SK-N-SH (cell line): ENCODE results near the gene BEX3.

Experiments used
- CTCF ChIP-seq: fragments of 200-600 bp; sonication (generic); IDR thresholded peaks from 2 replicates; pipeline ENCODE4 v1.6.1; 2017; ENCODE audit warnings: antibody characterized with exemption, mild to moderate bottlenecking, moderate library complexity
- ELF1 ChIP-seq: IDR thresholded peaks from 2 replicates; pipeline ENCODE4 v1.4.0; 2012
- EP300 ChIP-seq, 2 experiments: IDR thresholded peaks; 2 replicates each; pipeline versions ENCODE4 v1.4.0 to v1.6.1; 2012; ENCODE audit warnings: borderline replicate concordance in 1 of 2, low read depth in 1 of 2, low read length in 1 of 2
- GABPA ChIP-seq: IDR thresholded peaks from 2 replicates; pipeline ENCODE4 v1.4.0; 2012; ENCODE audit warnings: low read depth, mild to moderate bottlenecking
- JUND ChIP-seq: IDR thresholded peaks from 2 replicates; pipeline ENCODE4 v1.4.0; 2012
- MXI1 ChIP-seq: IDR thresholded peaks from 2 replicates; pipeline ENCODE4 v1.6.1; 2012; ENCODE audit warnings: mild to moderate bottlenecking, low read depth, low read length, improper control_type of control experiment
- PBX3 ChIP-seq: IDR thresholded peaks from 2 replicates; pipeline ENCODE4; 2012
- POLR2AphosphoS5 ChIP-seq: IDR thresholded peaks from 2 replicates; pipeline ENCODE4 v1.6.1; 2012; ENCODE audit warnings: low read depth, low read length
- REST ChIP-seq: IDR thresholded peaks from 2 replicates; pipeline ENCODE4 v1.6.1; 2012; ENCODE audit warnings: mild to moderate bottlenecking, low read depth, low read length, moderate library complexity
- TAF1 ChIP-seq: IDR thresholded peaks from 2 replicates; pipeline ENCODE4 v1.6.1; 2012; ENCODE audit warnings: low read depth, mild to moderate bottlenecking, low read length, moderate library complexity, borderline replicate concordance
- TEAD4 ChIP-seq: IDR thresholded peaks from 2 replicates; pipeline ENCODE4 v1.4.0; 2012; ENCODE audit warnings: mild to moderate bottlenecking, borderline replicate concordance; ENCODE audit not compliant: insufficient read depth
- TF ChIP-seq, protein P1 (sequence below): fragments of 150-350 bp; IDR thresholded peaks from 2 replicates; pipeline ENCODE4 v1.6.1; 2016; ENCODE audit warnings: mild to moderate bottlenecking, low read depth, low read length
- TF ChIP-seq, protein P2 (sequence below): IDR thresholded peaks from 2 replicates; pipeline ENCODE4 v1.4.0; 2012; ENCODE audit warnings: low read depth
- TF ChIP-seq, protein P3 (sequence below): fragments of 150-350 bp; IDR thresholded peaks from 2 replicates; pipeline ENCODE4 v1.6.1; 2017; ENCODE audit warnings: antibody characterized with exemption, low read length, low read depth, borderline replicate concordance

DNA sequence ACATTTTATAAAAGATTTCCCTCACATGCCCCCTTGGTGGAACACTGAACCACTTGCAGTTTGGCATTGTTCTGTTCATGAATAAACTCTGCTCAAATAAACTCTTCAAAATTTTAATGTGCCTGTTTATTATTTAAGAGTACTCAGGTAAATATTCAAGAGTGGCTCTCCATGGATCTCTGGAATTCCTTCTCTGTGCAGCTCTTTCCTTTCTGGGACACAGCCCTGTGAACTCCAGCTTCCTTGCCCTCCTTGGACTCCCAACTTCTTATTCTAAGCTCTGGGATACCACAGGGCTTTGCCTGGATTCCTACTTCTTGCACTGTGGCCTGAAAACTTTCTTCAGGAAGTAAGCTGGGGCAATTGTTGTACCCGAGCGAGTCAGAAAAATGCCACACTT lies 8.3 kb downstream of the BEX3 start:
- no peak for TF ChIP-seq CTCF
- no peak for TF ChIP-seq EP300 (IDR thresholded peaks at IDR 0.05; ENCODE audit: borderline replicate concordance in 1 of 2, low read depth in 1 of 2, low read length in 1 of 2)
- TF ChIP-seq, protein P1, sequence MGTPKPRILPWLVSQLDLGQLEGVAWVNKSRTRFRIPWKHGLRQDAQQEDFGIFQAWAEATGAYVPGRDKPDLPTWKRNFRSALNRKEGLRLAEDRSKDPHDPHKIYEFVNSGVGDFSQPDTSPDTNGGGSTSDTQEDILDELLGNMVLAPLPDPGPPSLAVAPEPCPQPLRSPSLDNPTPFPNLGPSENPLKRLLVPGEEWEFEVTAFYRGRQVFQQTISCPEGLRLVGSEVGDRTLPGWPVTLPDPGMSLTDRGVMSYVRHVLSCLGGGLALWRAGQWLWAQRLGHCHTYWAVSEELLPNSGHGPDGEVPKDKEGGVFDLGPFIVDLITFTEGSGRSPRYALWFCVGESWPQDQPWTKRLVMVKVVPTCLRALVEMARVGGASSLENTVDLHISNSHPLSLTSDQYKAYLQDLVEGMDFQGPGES, result no peak
- TF ChIP-seq POLR2AphosphoS5, result no peak
- TF ChIP-seq, protein P2, sequence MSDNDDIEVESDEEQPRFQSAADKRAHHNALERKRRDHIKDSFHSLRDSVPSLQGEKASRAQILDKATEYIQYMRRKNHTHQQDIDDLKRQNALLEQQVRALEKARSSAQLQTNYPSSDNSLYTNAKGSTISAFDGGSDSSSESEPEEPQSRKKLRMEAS, result no peak
- no peak for TF ChIP-seq TEAD4
- TF ChIP-seq, protein P3, sequence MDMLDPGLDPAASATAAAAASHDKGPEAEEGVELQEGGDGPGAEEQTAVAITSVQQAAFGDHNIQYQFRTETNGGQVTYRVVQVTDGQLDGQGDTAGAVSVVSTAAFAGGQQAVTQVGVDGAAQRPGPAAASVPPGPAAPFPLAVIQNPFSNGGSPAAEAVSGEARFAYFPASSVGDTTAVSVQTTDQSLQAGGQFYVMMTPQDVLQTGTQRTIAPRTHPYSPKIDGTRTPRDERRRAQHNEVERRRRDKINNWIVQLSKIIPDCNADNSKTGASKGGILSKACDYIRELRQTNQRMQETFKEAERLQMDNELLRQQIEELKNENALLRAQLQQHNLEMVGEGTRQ, result no peak
- TF ChIP-seq REST, result no peak
- no peak for TF ChIP-seq ELF1
- no peak for TF ChIP-seq GABPA
- TF ChIP-seq JUND, result no peak
- no peak for TF ChIP-seq TAF1
- no peak for TF ChIP-seq PBX3
- TF ChIP-seq MXI1, result no peak
